SK-N-SH treated with all-trans-retinoic acid at 6 μM for 48 hours (cell line): ENCODE results near the gene CDC14B.

Experiments used
- ATAC-seq: fragments of 200-7000 bp; cut with Tn5 transposase; 3 replicates; pipeline ENCODE4 v1.9.1; 2020; ENCODE audit warnings: mild to moderate bottlenecking, moderate library complexity
- ARNTL ChIP-seq: fragments of 450-650 bp; formaldehyde crosslinking; IDR thresholded peaks from 2 replicates; pipeline ENCODE4 v1.5.0; 2020; ENCODE audit warnings: low read depth, mild to moderate bottlenecking, moderate library complexity, borderline replicate concordance
- BACH2 ChIP-seq: fragments of 250-450 bp; sonication (Bioruptor Pico); IDR thresholded peaks from 2 replicates; pipeline ENCODE4 v1.9.0; 2021; ENCODE audit warnings: mild to moderate bottlenecking, borderline replicate concordance
- GLIS3 ChIP-seq: fragments of 250-450 bp; sonication (Bioruptor Pico); IDR thresholded peaks from 2 replicates; pipeline ENCODE4 v1.5.0; 2020; ENCODE audit warnings: mild to moderate bottlenecking, moderate library complexity
- ISL1 ChIP-seq: fragments of 250-450 bp; sonication (Bioruptor Pico); IDR thresholded peaks from 2 replicates; pipeline ENCODE4 v2.1.2; 2022; ENCODE audit warnings: mild to moderate bottlenecking, moderate library complexity
- OSR1 ChIP-seq: fragments of 250-450 bp; sonication (Bioruptor Pico); IDR thresholded peaks from 2 replicates; pipeline ENCODE4 v1.8.0; 2022; ENCODE audit warnings: moderate library complexity, mild to moderate bottlenecking, inconsistent platforms
- PPARA ChIP-seq: fragments of 250-450 bp; sonication (Bioruptor Pico); IDR thresholded peaks from 2 replicates; pipeline ENCODE4 v1.5.0; 2020; ENCODE audit warnings: mild to moderate bottlenecking, borderline replicate concordance
- RARB ChIP-seq: fragments of 250-450 bp; sonication (Bioruptor Pico); IDR thresholded peaks from 2 replicates; pipeline ENCODE4 v1.8.0; 2021; ENCODE audit warnings: mild to moderate bottlenecking, moderate library complexity
- TCF4 ChIP-seq: fragments of 250-450 bp; sonication (Bioruptor Pico); IDR thresholded peaks from 2 replicates; pipeline ENCODE4 v1.8.0; 2021; ENCODE audit warnings: mild to moderate bottlenecking, moderate library complexity, borderline replicate concordance
- TOX ChIP-seq: fragments of 250-450 bp; sonication (Bioruptor Pico); IDR thresholded peaks from 2 replicates; pipeline ENCODE4 v1.8.0; 2021; ENCODE audit warnings: mild to moderate bottlenecking, moderate library complexity, borderline replicate concordance
- ZC3H10 ChIP-seq: fragments of 250-450 bp; sonication (Bioruptor Pico); IDR thresholded peaks from 2 replicates; pipeline ENCODE4 v1.5.1; 2021; ENCODE audit warnings: mild to moderate bottlenecking, moderate library complexity
- ZFP3 ChIP-seq: fragments of 250-450 bp; sonication (Bioruptor Pico); IDR thresholded peaks from 2 replicates; pipeline ENCODE4 v1.5.0; 2020; ENCODE audit warnings: mild to moderate bottlenecking, moderate library complexity
- ZFP30 ChIP-seq: fragments of 450-650 bp; formaldehyde crosslinking; IDR thresholded peaks from 2 replicates; pipeline ENCODE4 v1.5.0; 2022; ENCODE audit warnings: mild to moderate bottlenecking, moderate library complexity
- ZNF565 ChIP-seq: fragments of 450-650 bp; formaldehyde crosslinking; conservative IDR thresholded peaks from 2 replicates; pipeline ENCODE4 v1.5.0; 2020; ENCODE audit warnings: low read depth, mild to moderate bottlenecking, moderate library complexity
- ZNF70 ChIP-seq: fragments of 450-650 bp; formaldehyde crosslinking; IDR thresholded peaks from 2 replicates; pipeline ENCODE4 v1.5.0; 2020; ENCODE audit warnings: mild to moderate bottlenecking, moderate library complexity
- TF ChIP-seq, protein P1 (sequence below): fragments of 250-450 bp; sonication (Bioruptor Pico); IDR thresholded peaks from 2 replicates; pipeline ENCODE4 v1.8.0; 2021; ENCODE audit warnings: low read depth, mild to moderate bottlenecking, moderate library complexity, borderline replicate concordance
- TF ChIP-seq, protein P2 (sequence below): fragments of 250-450 bp; sonication (Bioruptor Pico); IDR thresholded peaks from 2 replicates; pipeline ENCODE4 v1.5.1; 2021; ENCODE audit warnings: mild to moderate bottlenecking, moderate library complexity
- TF ChIP-seq, protein P3 (sequence below): fragments of 250-450 bp; sonication (Bioruptor Pico); IDR thresholded peaks from 2 replicates; pipeline ENCODE4 v1.8.0; 2020; ENCODE audit warnings: mild to moderate bottlenecking, moderate library complexity, borderline replicate concordance
- TF ChIP-seq, protein P4 (sequence below): fragments of 250-450 bp; sonication (Bioruptor Pico); IDR thresholded peaks from 2 replicates; pipeline ENCODE4 v1.5.0; 2020; ENCODE audit warnings: mild to moderate bottlenecking, moderate library complexity

Gene CDC14B

DNA sequence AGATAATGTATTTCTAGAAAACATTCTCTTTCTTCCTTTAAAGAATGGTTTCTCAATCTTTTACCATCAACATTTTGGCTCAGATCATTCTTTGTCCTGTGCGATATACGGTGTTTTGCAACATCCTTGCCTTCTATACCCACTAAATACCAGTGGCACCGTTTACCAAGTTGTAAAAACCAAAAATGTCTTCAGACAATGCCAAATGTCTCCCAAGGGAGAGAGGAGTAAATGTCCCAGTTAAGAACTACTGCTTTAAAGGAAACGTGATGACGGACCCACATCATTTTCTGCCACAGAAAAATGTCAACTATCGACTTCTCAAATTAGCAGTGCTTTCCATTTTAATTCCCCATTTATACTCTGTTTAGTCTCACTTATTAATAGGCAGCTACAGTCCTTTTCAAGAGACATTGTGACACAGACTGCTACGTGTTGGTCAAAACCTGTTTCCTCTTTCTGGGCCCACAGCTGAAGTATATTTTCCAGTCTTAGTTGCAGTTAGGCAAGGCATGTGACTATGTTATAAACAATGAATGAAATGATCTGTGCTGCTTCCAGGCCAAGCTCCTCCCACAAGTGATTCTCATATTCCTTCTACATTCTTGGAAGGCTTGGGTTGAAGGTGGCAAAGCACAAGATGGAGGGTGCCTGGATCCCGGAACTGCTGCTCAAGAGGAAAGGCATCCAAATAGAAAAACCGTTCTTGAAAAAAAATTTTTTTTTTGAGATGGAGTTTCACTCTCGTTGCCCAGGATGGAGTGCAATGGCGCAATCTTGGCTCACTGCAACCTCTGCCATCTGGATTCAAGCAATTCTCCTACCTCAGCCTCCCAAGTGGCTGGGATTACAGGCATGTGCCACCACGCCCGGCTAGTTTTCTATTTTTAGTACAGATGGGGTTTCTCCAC, 26.7 kb upstream of the CDC14B start:
- TF ChIP-seq RARB (no peak), ZFP30 (no peak), TOX (CRISPR knock-in tag) (no peak), ZNF70 (CRISPR knock-in tag) (no peak), GLIS3 (no peak), BACH2 (CRISPR knock-in tag) (no peak), PPARA (no peak), ZNF565 (no peak), ARNTL (CRISPR knock-in tag) (no peak), ZC3H10 (no peak), ZFP3 (CRISPR knock-in tag) (no peak)
- TF ChIP-seq, protein P1, sequence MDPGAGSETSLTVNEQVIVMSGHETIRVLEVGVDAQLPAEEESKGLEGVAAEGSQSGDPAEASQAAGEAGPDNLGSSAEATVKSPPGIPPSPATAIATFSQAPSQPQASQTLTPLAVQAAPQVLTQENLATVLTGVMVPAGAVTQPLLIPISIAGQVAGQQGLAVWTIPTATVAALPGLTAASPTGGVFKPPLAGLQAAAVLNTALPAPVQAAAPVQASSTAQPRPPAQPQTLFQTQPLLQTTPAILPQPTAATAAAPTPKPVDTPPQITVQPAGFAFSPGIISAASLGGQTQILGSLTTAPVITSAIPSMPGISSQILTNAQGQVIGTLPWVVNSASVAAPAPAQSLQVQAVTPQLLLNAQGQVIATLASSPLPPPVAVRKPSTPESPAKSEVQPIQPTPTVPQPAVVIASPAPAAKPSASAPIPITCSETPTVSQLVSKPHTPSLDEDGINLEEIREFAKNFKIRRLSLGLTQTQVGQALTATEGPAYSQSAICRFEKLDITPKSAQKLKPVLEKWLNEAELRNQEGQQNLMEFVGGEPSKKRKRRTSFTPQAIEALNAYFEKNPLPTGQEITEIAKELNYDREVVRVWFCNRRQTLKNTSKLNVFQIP (CRISPR knock-in tag): no peak
- TF ChIP-seq, protein P2, sequence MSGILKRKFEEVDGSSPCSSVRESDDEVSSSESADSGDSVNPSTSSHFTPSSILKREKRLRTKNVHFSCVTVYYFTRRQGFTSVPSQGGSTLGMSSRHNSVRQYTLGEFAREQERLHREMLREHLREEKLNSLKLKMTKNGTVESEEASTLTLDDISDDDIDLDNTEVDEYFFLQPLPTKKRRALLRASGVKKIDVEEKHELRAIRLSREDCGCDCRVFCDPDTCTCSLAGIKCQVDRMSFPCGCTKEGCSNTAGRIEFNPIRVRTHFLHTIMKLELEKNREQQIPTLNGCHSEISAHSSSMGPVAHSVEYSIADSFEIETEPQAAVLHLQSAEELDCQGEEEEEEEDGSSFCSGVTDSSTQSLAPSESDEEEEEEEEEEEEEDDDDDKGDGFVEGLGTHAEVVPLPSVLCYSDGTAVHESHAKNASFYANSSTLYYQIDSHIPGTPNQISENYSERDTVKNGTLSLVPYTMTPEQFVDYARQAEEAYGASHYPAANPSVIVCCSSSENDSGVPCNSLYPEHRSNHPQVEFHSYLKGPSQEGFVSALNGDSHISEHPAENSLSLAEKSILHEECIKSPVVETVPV (CRISPR knock-in tag): no peak
- TF ChIP-seq, all 23 proteins: peak for 0
- peak; percentile 60 for ATAC-seq

DNA sequence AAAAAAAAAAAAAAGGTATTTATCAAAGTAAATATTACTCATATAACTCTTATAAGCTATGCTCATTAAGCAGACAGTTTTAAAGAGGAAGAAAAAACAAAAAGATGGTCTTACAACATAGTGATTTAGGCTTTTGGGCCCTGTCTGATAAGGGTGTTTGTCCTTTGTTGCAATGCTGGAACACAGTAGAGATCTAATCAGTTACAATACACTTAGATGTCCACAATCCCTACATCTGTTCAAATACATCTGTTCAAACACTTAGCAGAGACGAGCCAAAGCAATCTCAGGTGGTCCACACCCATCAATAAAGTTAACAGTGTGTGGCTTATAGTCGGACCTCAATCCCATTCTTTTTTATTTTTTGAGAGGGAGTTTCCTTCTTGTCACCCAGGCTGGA, 24.5 kb upstream of the CDC14B start:
- ATAC-seq: no peak
- TF ChIP-seq, protein P3, sequence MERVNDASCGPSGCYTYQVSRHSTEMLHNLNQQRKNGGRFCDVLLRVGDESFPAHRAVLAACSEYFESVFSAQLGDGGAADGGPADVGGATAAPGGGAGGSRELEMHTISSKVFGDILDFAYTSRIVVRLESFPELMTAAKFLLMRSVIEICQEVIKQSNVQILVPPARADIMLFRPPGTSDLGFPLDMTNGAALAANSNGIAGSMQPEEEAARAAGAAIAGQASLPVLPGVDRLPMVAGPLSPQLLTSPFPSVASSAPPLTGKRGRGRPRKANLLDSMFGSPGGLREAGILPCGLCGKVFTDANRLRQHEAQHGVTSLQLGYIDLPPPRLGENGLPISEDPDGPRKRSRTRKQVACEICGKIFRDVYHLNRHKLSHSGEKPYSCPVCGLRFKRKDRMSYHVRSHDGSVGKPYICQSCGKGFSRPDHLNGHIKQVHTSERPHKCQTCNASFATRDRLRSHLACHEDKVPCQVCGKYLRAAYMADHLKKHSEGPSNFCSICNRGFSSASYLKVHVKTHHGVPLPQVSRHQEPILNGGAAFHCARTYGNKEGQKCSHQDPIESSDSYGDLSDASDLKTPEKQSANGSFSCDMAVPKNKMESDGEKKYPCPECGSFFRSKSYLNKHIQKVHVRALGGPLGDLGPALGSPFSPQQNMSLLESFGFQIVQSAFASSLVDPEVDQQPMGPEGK: no peak
- TF ChIP-seq PPARA: no peak
- TF ChIP-seq, protein P2 (CRISPR knock-in tag): no peak
- TF ChIP-seq, protein P4, sequence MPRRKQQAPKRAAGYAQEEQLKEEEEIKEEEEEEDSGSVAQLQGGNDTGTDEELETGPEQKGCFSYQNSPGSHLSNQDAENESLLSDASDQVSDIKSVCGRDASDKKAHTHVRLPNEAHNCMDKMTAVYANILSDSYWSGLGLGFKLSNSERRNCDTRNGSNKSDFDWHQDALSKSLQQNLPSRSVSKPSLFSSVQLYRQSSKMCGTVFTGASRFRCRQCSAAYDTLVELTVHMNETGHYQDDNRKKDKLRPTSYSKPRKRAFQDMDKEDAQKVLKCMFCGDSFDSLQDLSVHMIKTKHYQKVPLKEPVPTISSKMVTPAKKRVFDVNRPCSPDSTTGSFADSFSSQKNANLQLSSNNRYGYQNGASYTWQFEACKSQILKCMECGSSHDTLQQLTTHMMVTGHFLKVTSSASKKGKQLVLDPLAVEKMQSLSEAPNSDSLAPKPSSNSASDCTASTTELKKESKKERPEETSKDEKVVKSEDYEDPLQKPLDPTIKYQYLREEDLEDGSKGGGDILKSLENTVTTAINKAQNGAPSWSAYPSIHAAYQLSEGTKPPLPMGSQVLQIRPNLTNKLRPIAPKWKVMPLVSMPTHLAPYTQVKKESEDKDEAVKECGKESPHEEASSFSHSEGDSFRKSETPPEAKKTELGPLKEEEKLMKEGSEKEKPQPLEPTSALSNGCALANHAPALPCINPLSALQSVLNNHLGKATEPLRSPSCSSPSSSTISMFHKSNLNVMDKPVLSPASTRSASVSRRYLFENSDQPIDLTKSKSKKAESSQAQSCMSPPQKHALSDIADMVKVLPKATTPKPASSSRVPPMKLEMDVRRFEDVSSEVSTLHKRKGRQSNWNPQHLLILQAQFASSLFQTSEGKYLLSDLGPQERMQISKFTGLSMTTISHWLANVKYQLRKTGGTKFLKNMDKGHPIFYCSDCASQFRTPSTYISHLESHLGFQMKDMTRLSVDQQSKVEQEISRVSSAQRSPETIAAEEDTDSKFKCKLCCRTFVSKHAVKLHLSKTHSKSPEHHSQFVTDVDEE (CRISPR knock-in tag): no peak
- TF ChIP-seq TOX (CRISPR knock-in tag): no peak
- TF ChIP-seq RARB: no peak
- no peak for TF ChIP-seq ISL1
- no peak for TF ChIP-seq ZC3H10
- TF ChIP-seq GLIS3: no peak
- no peak for TF ChIP-seq ZFP30
- TF ChIP-seq TCF4 (CRISPR knock-in tag): no peak
- TF ChIP-seq ZNF70 (CRISPR knock-in tag): no peak
- TF ChIP-seq ZNF565: no peak
- TF ChIP-seq, protein P1 (CRISPR knock-in tag): no peak
- TF ChIP-seq OSR1 (CRISPR knock-in tag): no peak
